ENCODE results near the gene LIN54.

- TF ChIP-seq CTCF (conservative IDR thresholded peaks at IDR 0.05; ENCODE audit: low read length) (no peak), EZH2phosphoT487 (IDR thresholded peaks at IDR 0.05; ENCODE audit: borderline replicate concordance) (no peak)
Observed at GRCh38 chr4:83028976-83029375, 18.4 kb upstream of the LIN54 start.
